GM12875 (cell line): ENCODE data around the gene AP1G1.

ENCODE experiments used
- H3K4me3 ChIP-seq: one replicate; pipeline ENCODE4 v1.5.1; 2011; ENCODE audit warnings: low read depth, low read length, control low read depth
- CTCF ChIP-seq: IDR thresholded peaks from 2 replicates; pipeline ENCODE4 v1.5.1; 2011; ENCODE audit warnings: low read depth, mild to moderate bottlenecking, control low read depth, inconsistent platforms, low read length, moderate library complexity, borderline replicate concordance; ENCODE audit not compliant: insufficient read depth

The AP1G1 gene

DNA sequence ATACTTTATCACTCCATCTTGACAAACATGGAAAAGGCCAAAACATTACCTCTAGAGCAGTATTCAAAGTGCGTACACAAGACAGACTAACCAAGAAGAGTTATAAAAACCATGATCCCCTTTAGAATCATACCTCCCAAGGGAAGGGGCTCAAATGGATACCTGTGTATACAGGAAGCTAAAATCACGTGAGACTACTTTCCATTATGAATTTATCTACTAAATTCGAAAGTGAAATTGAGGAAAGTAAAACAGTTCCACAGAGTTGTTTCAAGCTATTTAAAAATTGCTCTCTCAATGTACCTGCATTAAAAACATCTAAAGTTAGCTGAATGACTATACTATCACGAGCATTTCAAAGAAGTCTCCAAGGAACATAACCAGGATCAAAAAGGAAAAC is 32.7 kb downstream of the AP1G1 start:
- no peak for TF ChIP-seq CTCF
- no peak overlapping the region for H3K4me3 ChIP-seq

DNA sequence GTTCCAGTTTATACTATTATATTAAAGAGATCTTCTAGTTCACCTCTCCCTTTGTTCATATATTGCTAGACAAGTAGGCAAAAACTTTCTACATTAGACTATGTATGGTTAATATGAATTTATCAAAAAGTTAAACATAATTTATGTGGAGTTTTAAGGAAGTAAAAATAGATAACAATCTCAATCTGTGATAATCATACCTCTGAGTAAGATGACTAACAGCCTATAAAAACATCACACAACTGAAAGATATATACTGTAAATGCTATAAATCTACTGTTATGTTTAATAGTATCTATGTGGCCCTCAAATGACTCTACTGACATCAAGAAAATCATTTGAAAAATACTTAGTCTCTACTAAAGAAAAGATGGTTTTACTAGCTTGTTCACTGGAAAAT is 37.1 kb downstream of the AP1G1 start:
- H3K4me3 ChIP-seq: no peak overlapping the region
- no peak for TF ChIP-seq CTCF

GRCh38 chr16:71769222-71769621 is 39.4 kb downstream of the AP1G1 start:
- no peak overlapping the region for H3K4me3 ChIP-seq
- no peak for TF ChIP-seq CTCF

GRCh38 chr16:71767060-71767900 is 41.4 kb downstream of the AP1G1 start:
- no peak overlapping the region for H3K4me3 ChIP-seq
- no peak for TF ChIP-seq CTCF

- H3K4me3 ChIP-seq: no peak overlapping the region
- TF ChIP-seq CTCF: no peak
These were observed 46.4 kb downstream of the AP1G1 start for GRCh38 chr16:71762186-71762585.

DNA sequence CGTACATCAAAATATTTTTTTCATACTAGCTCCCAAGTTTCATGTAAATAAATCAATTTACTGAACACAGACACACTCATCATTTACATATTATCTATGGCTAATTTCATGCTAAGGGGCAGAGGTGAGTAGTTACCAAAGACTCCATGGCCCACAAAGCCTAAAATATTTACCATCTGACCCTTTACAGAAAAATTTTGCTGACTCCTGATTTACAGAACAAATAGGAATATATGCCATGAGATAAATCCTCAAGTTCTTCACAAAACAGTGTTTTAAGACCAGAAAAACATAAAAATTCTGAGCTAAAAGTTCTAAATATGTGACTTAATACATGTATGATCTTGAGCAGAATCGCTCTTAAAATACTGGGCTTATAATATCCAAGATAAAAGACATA is 47.5 kb downstream of the AP1G1 start:
- H3K4me3 ChIP-seq: no peak overlapping the region
- no peak for TF ChIP-seq CTCF

GRCh38 chr16:71758293-71758760 is 50.3 kb downstream of the AP1G1 start:
- no peak for TF ChIP-seq CTCF
- no peak overlapping the region for H3K4me3 ChIP-seq
